GM18861 (cell line): ENCODE measurements around the gene NPR1.
A peak's percentile ranks its signal among the peaks of the same experiment; 100 is the strongest.
"Not testable (repeated sequence)": the region's sequence is repeated elsewhere in the genome, so short reads cannot be mapped to it uniquely, and the experiment has no call there.

Experiments
- ATAC-seq: cut with Tn5 transposase; IDR thresholded peaks from one replicate; pipeline ENCODE4 v1.9.1; 2021; ENCODE audit not compliant: unreplicated experiment

Gene NPR1

GRCh38 chr1:153723687-153724086 lies 45.2 kb downstream of the NPR1 start:
- no peak for ATAC-seq

- ATAC-seq, result not testable (repeated sequence)
These were observed 46.1 kb downstream of the NPR1 start for GRCh38 chr1:153724634-153725033.

DNA sequence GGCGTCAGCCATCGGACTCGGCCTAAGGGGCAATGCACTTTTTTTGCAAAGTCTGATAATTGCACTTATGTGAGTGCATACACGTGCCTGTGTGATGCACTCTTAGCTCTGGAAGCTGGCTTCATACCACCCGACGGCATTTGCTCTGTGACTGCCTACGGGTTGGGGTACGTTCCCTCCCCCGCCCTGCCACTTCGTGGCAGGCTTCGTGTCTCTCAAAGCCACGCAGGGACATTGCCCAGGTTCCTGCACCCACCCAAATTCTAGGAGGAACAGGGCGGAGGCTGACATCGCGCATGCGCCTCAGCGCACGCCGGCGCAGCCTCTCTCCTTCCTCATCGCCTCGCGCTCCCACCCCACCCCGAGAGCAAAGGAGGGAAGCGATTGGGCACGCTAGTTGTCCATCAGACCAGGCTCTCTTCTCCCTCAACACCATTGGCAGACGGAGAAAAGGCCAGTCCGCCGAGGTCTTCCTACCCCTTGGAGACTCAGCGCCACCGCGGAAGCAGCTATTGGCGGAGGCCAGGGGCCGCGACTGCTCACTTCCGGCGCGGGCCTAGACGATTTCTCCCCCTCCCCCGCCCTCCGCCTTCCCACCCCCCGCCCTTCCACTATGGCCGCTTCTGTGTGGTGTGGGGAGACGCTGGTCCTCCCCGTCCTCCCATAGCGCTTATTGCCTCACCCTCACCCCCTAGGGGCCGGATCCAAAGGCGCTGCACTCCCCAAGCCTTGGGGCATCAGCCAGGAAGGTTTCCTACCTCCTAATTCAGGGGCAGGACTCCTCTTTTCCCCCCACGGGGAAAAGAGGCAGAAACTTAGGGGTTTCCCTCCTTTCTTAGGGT lies 49.2 kb downstream of the NPR1 start, which contains the start of gene INTS3:
Gene INTS3, plus strand, starts transcription at position 588 of the 842 bp plus-strand sequence. CDS start 585 bp downstream, outside the sequence.
- peak; percentile 85 for ATAC-seq

DNA sequence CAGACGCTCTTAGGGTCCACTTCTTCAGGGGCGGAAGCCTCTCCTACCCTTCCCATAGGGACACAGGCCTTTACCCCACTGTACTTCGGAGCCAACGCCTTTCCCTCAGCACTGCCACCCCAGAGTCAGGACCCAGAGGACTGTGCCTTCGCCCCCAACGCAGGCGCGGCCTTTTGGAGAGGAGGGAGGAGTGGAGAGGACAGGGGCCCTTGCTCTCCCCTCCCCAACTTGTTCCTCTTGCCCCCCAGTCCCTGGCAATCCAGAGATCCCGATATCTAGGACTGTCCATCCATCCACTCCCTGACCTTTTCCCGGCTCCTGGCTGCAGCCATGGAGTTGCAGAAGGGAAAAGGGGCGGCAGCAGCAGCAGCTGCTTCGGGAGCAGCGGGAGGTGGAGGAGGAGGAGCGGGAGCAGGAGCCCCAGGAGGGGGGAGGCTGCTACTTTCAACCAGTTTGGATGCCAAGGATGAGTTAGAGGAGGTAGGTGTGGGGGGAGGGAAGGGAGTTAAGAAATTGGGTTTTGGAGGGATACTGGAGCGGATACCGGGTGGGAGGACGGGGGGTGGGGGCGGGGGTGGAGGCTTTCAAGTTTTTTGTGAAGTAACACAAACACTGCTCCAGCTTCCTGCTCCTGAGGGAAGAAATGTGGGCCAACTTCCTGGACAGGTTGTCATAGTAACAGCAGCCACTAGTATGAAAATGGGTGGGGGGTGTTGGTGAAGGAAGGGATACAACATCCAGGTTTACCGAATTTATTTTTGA lies 50.0 kb downstream of the NPR1 start:
- no peak for ATAC-seq

DNA sequence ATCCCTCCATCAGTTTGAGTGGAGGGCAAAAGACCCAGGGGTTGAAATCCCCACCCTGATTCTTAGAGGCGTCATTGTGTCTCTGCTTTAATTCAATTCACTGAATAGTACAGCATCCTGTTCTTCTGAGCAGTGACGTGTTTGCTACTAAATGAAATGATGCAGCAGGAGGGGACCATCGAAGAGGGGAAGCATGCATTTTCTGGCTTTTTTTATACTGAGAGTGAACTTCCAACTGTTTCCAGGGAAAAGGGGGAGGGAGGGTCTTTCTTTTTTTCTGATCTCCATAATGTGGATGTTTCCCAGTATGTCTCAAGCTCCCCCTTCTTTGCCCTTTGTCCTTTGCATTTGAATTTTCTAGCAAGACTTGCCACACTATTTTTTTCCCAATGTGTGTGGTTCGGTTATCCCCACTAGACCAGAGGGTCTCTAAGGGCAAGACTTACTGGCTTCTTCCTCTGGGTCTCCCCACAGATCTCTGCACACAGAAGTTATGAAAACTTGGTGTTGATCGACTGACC lies 52.0 kb downstream of the NPR1 start:
- no peak for ATAC-seq

- ATAC-seq, result no peak
These were observed 55.5 kb downstream of the NPR1 start for GRCh38 chr1:153733970-153734369.

GRCh38 chr1:153734396-153735089 lies 56.1 kb downstream of the NPR1 start:
- no peak for ATAC-seq

DNA sequence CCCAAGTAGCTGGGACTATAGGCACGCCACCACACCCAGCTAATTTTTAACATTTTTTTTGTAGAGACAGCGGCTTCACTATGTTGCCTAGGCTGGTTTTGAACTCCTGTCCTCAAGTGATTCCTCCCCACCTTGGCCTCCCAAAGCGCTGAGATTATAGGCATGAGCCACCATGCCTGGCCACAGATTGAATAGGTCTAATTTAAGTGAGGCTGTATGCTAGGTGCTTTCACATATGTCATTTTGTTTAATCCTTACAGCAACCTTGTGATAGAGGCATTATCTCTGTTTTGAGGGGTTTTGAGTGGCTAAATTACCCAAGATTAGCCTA lies 56.6 kb downstream of the NPR1 start:
- ATAC-seq, result no peak

DNA sequence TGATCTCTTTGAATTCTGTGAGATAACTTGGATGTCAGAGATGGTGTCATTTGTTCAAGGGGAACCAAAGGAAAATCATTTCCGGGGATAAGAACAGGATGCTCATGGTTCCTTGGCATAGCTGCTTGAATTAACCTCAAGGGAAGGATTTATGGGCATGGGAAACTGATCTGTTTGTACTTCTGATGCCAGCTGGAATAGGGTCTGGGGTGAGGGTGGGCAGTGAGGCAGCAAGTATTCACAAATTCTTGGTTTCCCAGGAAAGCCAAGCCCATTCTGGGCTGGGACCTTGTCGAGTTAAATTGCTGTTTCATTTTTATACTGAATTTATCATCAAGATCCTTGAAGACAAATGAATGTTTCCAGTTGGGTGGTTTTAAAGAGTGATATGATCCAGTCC lies 63.5 kb downstream of the NPR1 start:
- no peak for ATAC-seq

- peak; percentile 72 for ATAC-seq
These were observed 64.1 kb downstream of the NPR1 start for GRCh38 chr1:153742411-153743142.
